ENCODE data around the gene TMC1. TPM values are rescaled to one million over a fixed set of nuclear protein-coding genes. Genes with fewer than 3 reads are reported as not detected.

The TMC1 gene
- total and polyA plus RNA-seq, 10 of the 15 experiments (the other 5 are each of a cell fraction or from before 2014, with no cell fraction given) = 0.06 to 0.94 (median 0.40) TPM; not detected in 1

GRCh38 chr9:72524820-72525540 is 3.6 kb downstream of the TMC1 start:
- Histone ChIP-seq H3K4me2 (ENCODE audit: control insufficient read depth, insufficient read depth) (peak overlapping the region; percentile 60), H3K9me3 (replicated peaks; ENCODE audit: control insufficient read depth, insufficient read depth, low read length) (no peaks in the 10 kb centered on the region), H3K36me3 (ENCODE audit: control insufficient read depth in 2 of 2, insufficient read depth in 2 of 2, low read length in 1 of 2) (no peaks in the 10 kb centered on the region), H4K20me1 (ENCODE audit: control insufficient read depth, insufficient read depth) (no peaks in the 10 kb centered on the region), H3K27me3 (replicated peaks in 1 of 2; ENCODE audit: control insufficient read depth in 2 of 2, insufficient read depth in 2 of 2, low read length in 1 of 2) (no peaks in the 10 kb centered on the region), H2AFZ (ENCODE audit: control insufficient read depth, low read depth, low read length) (peak overlapping the region; percentile 52), H3K79me2 (ENCODE audit: control insufficient read depth, insufficient read depth, low read length) (no peaks in the 10 kb centered on the region), H3K27ac (ENCODE audit: control insufficient read depth, insufficient read depth) (peak overlapping the region; percentile 65), H3K4me1 (ENCODE audit: control insufficient read depth, insufficient read depth, low read length) (peaks cover 16% of the 10 kb centered on the region), H3K4me3 (no peak overlapping the region), H3K9ac (ENCODE audit: control insufficient read depth, insufficient read depth, low read length) (no peak overlapping the region)
- peak; percentile 70 for ATAC-seq
- CTCF ChIA-PET = interaction anchor here (0.6 to 2.7 kb wide), 2 partner anchors 14 to 15 kb away, joined by 4 to 13 read pairs; no protein-coding TSS in a partner anchor
- POLR2A ChIA-PET = interaction anchor here (0.9 to 2.4 kb wide), 4 partner anchors 13 to 162 kb away, joined by 3 to 9 read pairs (median 6); partner anchors contain the start of gene ZFAND5
- SMC1A ChIA-PET (ENCODE audit: uncharacterized antibody, unreplicated experiment) = interaction anchor here (0.8 to 3.2 kb wide), 12 partner anchors 13 to 81 kb away, joined by 3 to 18 read pairs (median 5); no protein-coding TSS in a partner anchor
- intact Hi-C loops (cut with micrococcal nuclease; ENCODE audit: unreplicated experiment) (loop anchor here (5.0 to 10.0 kb wide), 4 partner anchors 53 to 320 kb away; no protein-coding TSS in a partner anchor), in situ Hi-C loops (cut with MboI) (no loop called here)
- RAD21 ChIA-PET (ENCODE audit: unreplicated experiment) = interaction anchor here (0.7 to 4.5 kb wide), 8 partner anchors 15 to 160 kb away, joined by 3 to 31 read pairs (median 3); partner anchors contain the start of gene ZFAND5
- DNase-seq (ENCODE audit: low read depth, low spot score) = peak; percentile 76
- no TSS peak for BruUV-seq (replicated peaks)
- 66% methylated on average over 9 of the region's 9 CpGs for WGBS (ENCODE audit: insufficient coverage, insufficient replicate concordance, low lambda C conversion rate, missing lambda C conversion rate)
- FAIRE-seq = no peak
- TF ChIP-seq ELK1 (IDR thresholded peaks at IDR 0.05; ENCODE audit: low read depth, low read length) (no peak), ATF7 (IDR thresholded peaks at IDR 0.05; ENCODE audit: low read depth) (peak; percentile 54; the same call in 1 of the 2 replicates), RELB (IDR thresholded peaks at IDR 0.05; ENCODE audit: low read depth) (peak; percentile 76), BHLHE40 (IDR thresholded peaks at IDR 0.05; ENCODE audit: borderline replicate concordance in 1 of 2, low read depth in 2 of 2, low read length in 1 of 2) (peak in 1 of 2 experiments; percentile 34; a peak in 1 of 4 replicates), PML (IDR thresholded peaks at IDR 0.05; ENCODE audit: low read length) (no peak), TCF12 (IDR thresholded peaks at IDR 0.05; ENCODE audit: low read depth, low read length) (0 out of 2 replicates have a peak, but pooled peaks have one; percentile 17), IKZF2 (IDR thresholded peaks at IDR 0.05) (peak; percentile 87), DPF2 (IDR thresholded peaks at IDR 0.05) (no peak), ZBED1 (IDR thresholded peaks at IDR 0.05; ENCODE audit: borderline replicate concordance) (no peak), POLR2AphosphoS5 (IDR thresholded peaks at IDR 0.05; ENCODE audit: low read length) (no peak), NR2F1 (conservative IDR thresholded peaks at IDR 0.05) (0 out of 2 replicates have a peak, but pooled peaks have one; percentile 31), FOXM1 (IDR thresholded peaks at IDR 0.05; ENCODE audit: low read depth, low read length) (peak; percentile 48; the same call in 1 of the 2 replicates), IRF4 (IDR thresholded peaks at IDR 0.05; ENCODE audit: low read depth, low read length) (0 out of 2 replicates have a peak, but pooled peaks have one; percentile 35), SMARCA5 (IDR thresholded peaks at IDR 0.05) (no peak), BMI1 (IDR thresholded peaks at IDR 0.05; ENCODE audit: borderline replicate concordance) (no peak), RAD21 (IDR thresholded peaks at IDR 0.05; ENCODE audit: insufficient read depth, low read depth, low read length) (0 out of 2 replicates have a peak, but pooled peaks have one; percentile 5), RUNX3 (IDR thresholded peaks at IDR 0.05; ENCODE audit: low read length) (peak; percentile 34; the same call in 1 of the 2 replicates), IRF5 (IDR thresholded peaks at IDR 0.05; ENCODE audit: borderline replicate concordance) (no peak), EED (IDR thresholded peaks at IDR 0.05; ENCODE audit: low read depth) (peak; percentile 96), SUZ12 (IDR thresholded peaks at IDR 0.05; ENCODE audit: unreplicated experiment) (no peak)

Data from GM12878 (cell line).